Body of pancreas (tissue), 4 donors: Measurements from ENCODE around the gene LYSMD2. TPM values are rescaled to one million over a fixed set of nuclear protein-coding genes. Genes with fewer than 3 reads are reported as not detected.

Experiments used
- ATAC-seq: fragments of 150-250 bp; one replicate; pipeline ENCODE4 v1.9.1; 2016
- DNase-seq, 4 donors: peaks; one replicate each; pipeline ENCODE4 v3.0.0-alpha.2; 2019
- H3K27ac ChIP-seq, 4 donors: fragments of 200-600 bp; sonication (generic); 1 replicate in 3 of 4; 2 replicates in 1 of 4; pipeline versions ENCODE4 v1.5.1 to v1.6.1; 2016 to 2019; ENCODE audit warnings: mild to moderate bottlenecking in 1 of 4, mixed read lengths in 1 of 4, moderate library complexity in 1 of 4
- H3K27me3 ChIP-seq, 2 donors: fragments of 200-600 bp; sonication (generic); one replicate each; pipeline ENCODE4 v1.6.0; 2016; ENCODE audit warnings: mild to moderate bottlenecking in 1 of 2
- H3K36me3 ChIP-seq, 2 donors: fragments of 200-600 bp; sonication (generic); replicated peaks in 1 of 2; 2 replicates each; pipeline ENCODE4 v1.5.1; 2016; ENCODE audit warnings: low read depth in 2 of 2; ENCODE audit not compliant: insufficient read depth in 1 of 2
- H3K4me1 ChIP-seq: fragments of 200-600 bp; sonication (generic); one replicate; pipeline ENCODE4 v1.6.0; 2016
- H3K4me3 ChIP-seq, 2 donors: fragments of 200-600 bp; sonication (generic); 1 replicate in 1 of 2; 2 replicates in 1 of 2; pipeline ENCODE4 v1.5.1; 2016 to 2019
- H3K9me3 ChIP-seq, 3 donors: fragments of 200-600 bp; sonication (generic); 1 replicate in 2 of 3; 2 replicates in 1 of 3; pipeline ENCODE4 v1.5.1; 2016
- POLR2A ChIP-seq, 3 donors: fragments of 450-650 bp; IDR thresholded peaks; one replicate each; pipeline ENCODE4 v1.6.1; 2016; ENCODE audit warnings: antibody characterized with exemption in 3 of 3, mild to moderate bottlenecking in 2 of 3
- WGBS, 2 donors: methylation state at CpG; one replicate each; pipeline ENCODE4 v1.1.5; 2017; 5-methylcytosine and 5-hydroxymethylcytosine counted together
- intact Hi-C: fragments of 100-400 bp; cut with DNase I; formaldehyde crosslinking; loops from one replicate; pipeline ENCODE4 v1.15.1; 2023
- total RNA-seq, 2 donors: library from RNA; depleted of rRNA; stranded (reverse); fragments of >200 nt; gene quantifications; one replicate each; pipeline ENCODE4 v1.1.0, GENCODE V29; 2016
- TF ChIP-seq, protein P1 (sequence below), 7 experiments: fragments of 450-650 bp in 4 of 7; fragments of 200-600 bp in 3 of 7; sonication (generic) in 3 of 7; IDR thresholded peaks; one replicate each; pipeline ENCODE4 v1.5.1; 2016 to 2019; ENCODE audit warnings: antibody characterized with exemption in 7 of 7

Gene LYSMD2
- total RNA-seq, 2 donors from 2014 or later: 8.0 to 20.1 TPM

DNA sequence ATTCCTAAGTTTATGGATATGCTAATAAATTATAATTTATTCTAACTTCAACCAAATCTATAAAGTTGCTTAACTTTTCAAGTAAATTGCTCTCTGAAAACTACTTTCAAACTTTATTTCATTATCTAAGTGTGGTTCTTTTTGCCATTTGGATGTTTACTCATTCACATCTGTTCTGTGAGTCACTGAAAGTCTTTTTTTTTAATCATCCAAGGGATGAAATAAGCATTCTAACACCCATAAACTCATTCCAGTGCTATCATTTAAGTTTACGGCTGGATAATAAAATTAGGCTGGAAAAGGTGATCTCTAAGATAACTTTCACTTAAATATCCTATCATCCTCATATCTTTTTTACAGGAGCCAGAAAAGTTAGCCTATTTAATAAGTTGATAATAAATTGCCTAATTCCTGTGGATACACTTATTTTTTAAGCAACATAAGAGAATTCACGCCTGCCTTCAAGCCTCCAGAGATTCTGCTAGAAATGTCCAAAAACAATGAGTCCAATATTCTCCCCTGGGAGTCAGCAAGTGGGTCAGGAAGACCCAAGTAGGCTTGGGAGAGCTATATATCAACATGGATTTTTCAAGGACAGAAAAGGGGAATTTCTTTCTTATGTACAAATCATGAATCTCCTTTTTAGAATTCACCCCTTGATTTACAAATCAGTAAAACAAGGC is 30.4 kb downstream of the LYSMD2 start:
- intact Hi-C loops: no loop called here
- 68 to 75% methylated on average over 2 of the region's 2 CpGs for WGBS, 2 donors

DNA sequence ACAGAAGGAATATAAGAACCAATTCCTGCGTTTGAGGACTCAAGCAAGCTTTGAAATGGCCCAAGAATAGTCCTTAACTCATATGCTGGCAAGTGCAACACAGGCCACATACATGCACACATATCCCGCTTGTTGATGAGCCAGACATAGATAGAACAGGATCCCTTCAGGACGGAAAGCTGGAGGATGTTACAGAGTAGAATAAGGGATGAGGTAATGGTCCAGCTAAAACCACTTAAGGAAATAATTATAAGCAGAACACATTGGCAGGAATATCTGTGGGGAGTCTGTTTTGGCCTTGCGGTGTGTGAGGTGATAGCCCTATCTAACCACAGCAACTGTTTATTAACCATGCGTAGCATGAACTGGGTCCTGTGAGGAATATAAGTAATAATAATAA is 31.2 kb downstream of the LYSMD2 start:
- ATAC-seq: no peak
- Histone ChIP-seq H3K36me3 (no peaks in the 10 kb centered on the region), H3K4me3 (no peak overlapping the region), H3K9me3 (no peaks in the 10 kb centered on the region), H3K27ac (peak overlapping the region in 1 of 4 donors; percentile 89), H3K4me1 (peaks cover 24% of the 10 kb centered on the region), H3K27me3 (no peaks in the 10 kb centered on the region)
- TF ChIP-seq, protein P1, sequence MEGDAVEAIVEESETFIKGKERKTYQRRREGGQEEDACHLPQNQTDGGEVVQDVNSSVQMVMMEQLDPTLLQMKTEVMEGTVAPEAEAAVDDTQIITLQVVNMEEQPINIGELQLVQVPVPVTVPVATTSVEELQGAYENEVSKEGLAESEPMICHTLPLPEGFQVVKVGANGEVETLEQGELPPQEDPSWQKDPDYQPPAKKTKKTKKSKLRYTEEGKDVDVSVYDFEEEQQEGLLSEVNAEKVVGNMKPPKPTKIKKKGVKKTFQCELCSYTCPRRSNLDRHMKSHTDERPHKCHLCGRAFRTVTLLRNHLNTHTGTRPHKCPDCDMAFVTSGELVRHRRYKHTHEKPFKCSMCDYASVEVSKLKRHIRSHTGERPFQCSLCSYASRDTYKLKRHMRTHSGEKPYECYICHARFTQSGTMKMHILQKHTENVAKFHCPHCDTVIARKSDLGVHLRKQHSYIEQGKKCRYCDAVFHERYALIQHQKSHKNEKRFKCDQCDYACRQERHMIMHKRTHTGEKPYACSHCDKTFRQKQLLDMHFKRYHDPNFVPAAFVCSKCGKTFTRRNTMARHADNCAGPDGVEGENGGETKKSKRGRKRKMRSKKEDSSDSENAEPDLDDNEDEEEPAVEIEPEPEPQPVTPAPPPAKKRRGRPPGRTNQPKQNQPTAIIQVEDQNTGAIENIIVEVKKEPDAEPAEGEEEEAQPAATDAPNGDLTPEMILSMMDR (IDR thresholded peaks at IDR 0.05): no peak
- no peak for TF ChIP-seq POLR2A (IDR thresholded peaks at IDR 0.05)
- 65 to 69% methylated on average over 5 of the region's 5 CpGs for WGBS, 2 donors
- intact Hi-C loops: no loop called here
- DNase-seq: no peak

More for the DNA sequence above, 30.4 kb downstream of the LYSMD2 start:
- Histone ChIP-seq H3K36me3 (no peaks in the 10 kb centered on the region), H3K4me3 (no peak overlapping the region), H3K27me3 (no peaks in the 10 kb centered on the region), H3K27ac (peak overlapping the region; percentile 79 to 89 (median 81)), H3K4me1 (peaks cover 24% of the 10 kb centered on the region), H3K9me3 (no peaks in the 10 kb centered on the region)
- no peak for ATAC-seq
- TF ChIP-seq, protein P1 (IDR thresholded peaks at IDR 0.05): no peak
- TF ChIP-seq POLR2A (IDR thresholded peaks at IDR 0.05): no peak
- DNase-seq: no peak

DNA sequence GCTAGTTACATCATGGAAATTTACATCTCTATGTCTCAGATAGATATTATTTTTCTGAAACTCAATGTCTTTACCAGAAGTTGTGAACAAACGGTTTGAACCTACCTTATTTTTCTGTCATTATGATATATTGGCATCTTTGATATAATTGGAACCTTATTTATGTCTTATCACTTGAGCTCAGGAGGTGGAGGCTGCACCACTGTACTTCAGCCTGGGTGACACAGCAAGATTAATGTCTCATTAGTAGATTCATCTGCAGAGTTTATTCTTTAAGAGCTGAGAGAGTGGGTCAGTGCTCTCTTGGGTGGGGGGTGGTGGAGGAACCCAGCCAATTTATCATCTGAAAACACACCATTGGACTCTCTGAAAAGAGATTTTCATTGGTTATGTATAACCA is 34.7 kb downstream of the LYSMD2 start:
- Histone ChIP-seq H3K36me3 (no peaks in the 10 kb centered on the region), H3K4me1 (peaks cover 9% of the 10 kb centered on the region), H3K27ac (no peak overlapping the region), H3K9me3 (no peaks in the 10 kb centered on the region), H3K27me3 (no peaks in the 10 kb centered on the region), H3K4me3 (no peak overlapping the region)
- intact Hi-C loops: no loop called here
- DNase-seq: no peak
- 38 to 45% methylated on average over 1 of the region's 1 CpG for WGBS, 2 donors
- TF ChIP-seq POLR2A (IDR thresholded peaks at IDR 0.05): no peak
- TF ChIP-seq, protein P1 (IDR thresholded peaks at IDR 0.05): no peak
- ATAC-seq: no peak

DNA sequence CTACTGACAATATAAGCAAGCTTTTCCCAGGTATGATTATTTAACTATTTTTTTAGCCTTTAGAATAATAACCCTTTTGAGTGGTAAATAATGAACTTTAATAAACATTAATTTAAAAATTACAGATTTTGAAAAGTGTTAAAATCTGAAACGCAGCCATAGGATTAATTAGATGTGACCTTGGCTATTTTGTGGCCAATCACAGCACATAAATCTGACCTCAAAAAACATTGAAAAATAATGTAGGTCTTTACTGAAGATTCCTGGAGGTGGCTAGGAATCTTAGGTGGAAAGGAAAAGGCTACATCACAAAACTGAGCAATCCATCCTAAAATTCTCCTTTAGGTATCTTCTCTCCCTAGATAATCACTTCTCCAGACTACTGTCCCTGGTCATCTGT is 38.1 kb downstream of the LYSMD2 start:
- no peaks in the 10 kb centered on the region for H3K27me3 ChIP-seq
- H3K9me3 ChIP-seq: no peaks in the 10 kb centered on the region
- ATAC-seq (no peak), DNase-seq (no peak)
- intact Hi-C loops: no loop called here
- H3K4me3 ChIP-seq: no peak overlapping the region
- 58 to 69% methylated on average over 1 of the region's 1 CpG for WGBS, 2 donors
- H3K4me1 ChIP-seq: no peaks in the 10 kb centered on the region
- TF ChIP-seq, protein P1 (IDR thresholded peaks at IDR 0.05): no peak
- TF ChIP-seq POLR2A (IDR thresholded peaks at IDR 0.05): no peak
- no peak overlapping the region for H3K27ac ChIP-seq
- no peaks in the 10 kb centered on the region for H3K36me3 ChIP-seq

DNA sequence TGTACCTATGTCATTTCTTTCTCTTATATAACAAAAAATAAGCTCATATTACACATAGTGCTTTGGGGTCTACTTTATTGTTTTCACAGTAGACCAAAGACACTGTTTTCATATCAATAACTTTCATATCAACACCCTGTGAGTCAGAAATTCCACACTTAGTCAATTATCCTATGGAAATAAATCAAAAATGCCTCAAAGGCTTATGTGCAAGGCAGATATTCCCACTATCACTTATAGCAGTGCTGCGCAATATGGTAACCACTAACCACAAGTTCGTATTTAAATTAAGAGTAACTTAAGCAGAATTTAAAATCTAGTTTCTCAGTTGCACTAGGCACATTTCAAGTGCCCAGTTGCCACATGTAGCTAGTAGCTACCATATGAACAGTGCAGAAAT is 40.3 kb downstream of the LYSMD2 start:
- no peak for TF ChIP-seq POLR2A (IDR thresholded peaks at IDR 0.05)
- TF ChIP-seq, protein P1 (IDR thresholded peaks at IDR 0.05): no peak
- DNase-seq (no peak), ATAC-seq (no peak)
- Histone ChIP-seq H3K27me3 (no peaks in the 10 kb centered on the region), H3K27ac (no peak overlapping the region), H3K4me1 (no peaks in the 10 kb centered on the region), H3K9me3 (no peaks in the 10 kb centered on the region), H3K36me3 (no peaks in the 10 kb centered on the region), H3K4me3 (no peak overlapping the region)
- intact Hi-C loops: no loop called here
- WGBS, 2 donors: 90 to 96% methylated on average over 2 of the region's 2 CpGs
